ENCODE measurements around the gene ABL2. TPM values are rescaled to one million over a fixed set of nuclear protein-coding genes. Genes with fewer than 3 reads are reported as not detected.
"Not testable (repeated sequence)": the region's sequence is repeated elsewhere in the genome, so short reads cannot be mapped to it uniquely, and the experiment has no call there.

The ABL2 gene
- 9.0 TPM for total RNA-seq
- long read RNA-seq, partial matches to known transcripts, result 0 of 6 reads
- long read RNA-seq, other reads (novel, unspliced or antisense), result 6 of 6 reads

- Histone ChIP-seq H3K4me1 (peaks cover 33% of the 10 kb centered on the region), H3K27ac (replicated peaks) (peak within 1 kb of the TSS; percentile 88), H3K4me3 (peak within 1 kb of the TSS; percentile 99), H3K27me3 (ENCODE audit: low read depth) (no peaks in the 10 kb centered on the region), H3K9me3 (replicated peaks) (no peaks in the 10 kb centered on the region), H3K36me3 (peaks cover 3% of the 10 kb centered on the region)
- DNase-seq, result peak; percentile 43
- intact Hi-C loops (cut with micrococcal nuclease), result no loop called here
- TF ChIP-seq CTCF (IDR thresholded peaks at IDR 0.05; ENCODE audit: borderline replicate concordance), result peak; percentile 9
Observed at GRCh38 chr1:179229214-179230140, at the start of gene ABL2. ABL2 (minus strand) TSS chr1:179229677; CDS start chr1:179229397, 280 bp downstream.

GRCh38 chr1:179278920-179279319 is 49.4 kb upstream of the ABL2 start:
- Histone ChIP-seq H3K4me3 (no peak overlapping the region), H3K27me3 (ENCODE audit: low read depth) (no peaks in the 10 kb centered on the region), H3K36me3 (no peaks in the 10 kb centered on the region), H3K27ac (replicated peaks) (no peak overlapping the region), H3K9me3 (replicated peaks) (peaks cover 9% of the 10 kb centered on the region), H3K4me1 (no peaks in the 10 kb centered on the region)
- DNase-seq, result no peak
- no peak for TF ChIP-seq CTCF (IDR thresholded peaks at IDR 0.05; ENCODE audit: borderline replicate concordance)
- intact Hi-C loops (cut with micrococcal nuclease), result no loop called here

- H3K4me3 ChIP-seq; intact Hi-C loops (cut with micrococcal nuclease); H3K27ac ChIP-seq (replicated peaks); H3K4me1 ChIP-seq; DNase-seq; H3K9me3 ChIP-seq (replicated peaks); H3K27me3 ChIP-seq (ENCODE audit: low read depth); H3K36me3 ChIP-seq: not testable (repeated sequence)
Observed at GRCh38 chr1:179274424-179274823, 44.9 kb upstream of the ABL2 start.

- no peaks in the 10 kb centered on the region for H3K9me3 ChIP-seq (replicated peaks)
- H3K4me3 ChIP-seq, result no peak overlapping the region
- no peaks in the 10 kb centered on the region for H3K27me3 ChIP-seq (ENCODE audit: low read depth)
- DNase-seq, result no peak
- no peaks in the 10 kb centered on the region for H3K4me1 ChIP-seq
- intact Hi-C loops (cut with micrococcal nuclease), result no loop called here
- H3K27ac ChIP-seq (replicated peaks), result no peak overlapping the region
- no peaks in the 10 kb centered on the region for H3K36me3 ChIP-seq
- no peak for TF ChIP-seq CTCF (IDR thresholded peaks at IDR 0.05; ENCODE audit: borderline replicate concordance)
Observed at GRCh38 chr1:179269071-179269470, 39.6 kb upstream of the ABL2 start.

- intact Hi-C loops (cut with micrococcal nuclease), result no loop called here
Observed at GRCh38 chr1:179264507-179264906, 35.0 kb upstream of the ABL2 start.

More at GRCh38 chr1:179264507-179264906, 35.0 kb upstream of the ABL2 start:
- DNase-seq, result no peak
- Histone ChIP-seq H3K27ac (replicated peaks) (no peak overlapping the region), H3K9me3 (replicated peaks) (no peaks in the 10 kb centered on the region), H3K27me3 (ENCODE audit: low read depth) (no peaks in the 10 kb centered on the region), H3K36me3 (no peaks in the 10 kb centered on the region), H3K4me3 (no peak overlapping the region), H3K4me1 (no peaks in the 10 kb centered on the region)
- TF ChIP-seq CTCF (IDR thresholded peaks at IDR 0.05; ENCODE audit: borderline replicate concordance), result no peak

Measured in left ventricle myocardium inferior (tissue), 1 donor.